HG03060 (cell line): ENCODE results near the gene RHOBTB3.
"Not testable (repeated sequence)": the region's sequence is repeated elsewhere in the genome, so short reads cannot be mapped to it uniquely, and the experiment has no call there.

Experiments used
- ATAC-seq: cut with Tn5 transposase; IDR thresholded peaks from one replicate; pipeline ENCODE4 v1.9.1; 2021; ENCODE audit warnings: low read depth, moderate number of reproducible peaks; ENCODE audit not compliant: unreplicated experiment

Gene RHOBTB3

GRCh38 chr5:95797301-95797700 lies 66.2 kb downstream of the RHOBTB3 start:
- ATAC-seq, result no peak

- no peak for ATAC-seq
Measured at GRCh38 chr5:95798048-95798447, 66.9 kb downstream of the RHOBTB3 start.

- ATAC-seq, result no peak
Measured at GRCh38 chr5:95798545-95798944, 67.4 kb downstream of the RHOBTB3 start.

- ATAC-seq, result no peak
Measured at GRCh38 chr5:95799191-95799835, 68.2 kb downstream of the RHOBTB3 start.

- ATAC-seq, result no peak
Measured at GRCh38 chr5:95800553-95800952, 69.4 kb downstream of the RHOBTB3 start.

DNA sequence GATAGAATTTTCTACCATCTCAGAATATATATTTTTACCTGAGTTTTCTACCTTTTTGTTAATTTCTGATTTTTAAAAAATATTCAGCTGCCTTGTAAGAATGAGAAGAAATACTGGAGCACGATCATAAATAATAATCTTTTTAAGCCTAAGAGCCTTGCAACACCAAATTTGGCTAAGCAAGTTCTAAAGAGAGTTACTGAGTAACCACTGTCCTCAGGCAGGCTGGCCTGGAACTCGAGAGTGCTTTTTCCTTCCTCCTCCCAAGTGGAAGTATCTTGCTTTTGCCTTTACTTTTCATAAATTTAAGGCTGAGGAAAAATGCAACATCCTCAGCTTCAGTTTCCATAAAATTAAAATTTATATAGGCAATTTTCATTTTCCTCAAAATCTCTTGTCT lies 70.4 kb downstream of the RHOBTB3 start:
- no peak for ATAC-seq

DNA sequence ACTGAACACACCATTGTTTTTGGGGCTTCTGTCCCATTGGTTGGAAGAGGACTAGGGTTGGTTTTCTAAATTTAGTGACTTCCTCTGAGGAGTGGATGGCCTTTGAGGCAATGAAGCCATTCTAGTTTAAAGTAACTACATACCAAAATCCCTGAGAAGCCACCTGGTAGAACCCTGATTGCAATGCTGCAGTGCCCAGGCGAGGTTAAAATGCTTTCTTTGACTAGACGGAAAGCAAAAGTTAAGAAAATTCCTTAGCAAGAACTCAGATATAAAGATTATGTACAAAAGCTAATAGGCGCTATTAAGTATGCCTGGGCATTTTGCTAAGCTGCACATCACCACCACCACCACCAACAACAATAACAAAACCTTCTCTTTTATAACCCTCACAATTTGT lies 70.8 kb downstream of the RHOBTB3 start:
- ATAC-seq, result no peak

DNA sequence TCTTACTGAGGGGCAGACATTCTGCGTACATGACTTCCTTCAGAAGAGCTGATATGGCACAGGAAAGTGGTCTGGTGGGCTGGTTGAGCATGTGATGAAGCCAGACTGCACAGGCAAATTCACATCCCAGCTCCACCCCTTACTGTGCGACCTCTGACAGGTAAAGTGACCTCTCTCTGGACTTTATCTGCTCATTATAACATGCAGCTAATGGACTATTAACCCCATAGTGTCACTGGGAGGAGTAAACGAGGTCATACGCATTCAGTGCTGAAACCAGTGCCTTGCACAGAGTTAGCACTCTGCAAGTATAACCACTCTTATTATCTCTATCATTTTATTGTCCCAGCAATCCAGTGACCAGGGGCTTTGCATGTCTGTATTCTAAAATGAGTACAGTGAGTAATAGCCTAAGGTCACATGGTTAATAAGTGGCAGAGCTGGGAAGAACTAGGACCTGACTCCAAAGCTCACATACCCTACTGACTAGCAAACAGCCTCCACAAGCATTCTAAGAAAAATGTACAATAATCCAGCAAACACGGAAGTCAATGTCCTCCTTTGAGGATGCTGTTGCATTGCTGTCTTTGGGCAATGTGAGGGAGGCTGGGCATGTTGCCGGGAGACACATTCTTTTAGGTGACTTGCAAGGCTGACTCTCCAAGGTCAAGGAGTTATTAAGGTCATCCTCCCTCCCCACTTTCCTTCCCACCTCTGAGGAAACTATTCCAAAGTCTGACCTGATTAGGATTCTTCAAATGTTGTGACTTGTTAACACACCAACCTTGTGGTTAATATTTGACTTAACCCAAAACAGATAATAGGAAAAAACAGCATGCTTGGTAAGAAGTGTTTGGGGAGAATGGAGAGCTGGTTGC lies 72.4 kb downstream of the RHOBTB3 start:
- ATAC-seq, result no peak

DNA sequence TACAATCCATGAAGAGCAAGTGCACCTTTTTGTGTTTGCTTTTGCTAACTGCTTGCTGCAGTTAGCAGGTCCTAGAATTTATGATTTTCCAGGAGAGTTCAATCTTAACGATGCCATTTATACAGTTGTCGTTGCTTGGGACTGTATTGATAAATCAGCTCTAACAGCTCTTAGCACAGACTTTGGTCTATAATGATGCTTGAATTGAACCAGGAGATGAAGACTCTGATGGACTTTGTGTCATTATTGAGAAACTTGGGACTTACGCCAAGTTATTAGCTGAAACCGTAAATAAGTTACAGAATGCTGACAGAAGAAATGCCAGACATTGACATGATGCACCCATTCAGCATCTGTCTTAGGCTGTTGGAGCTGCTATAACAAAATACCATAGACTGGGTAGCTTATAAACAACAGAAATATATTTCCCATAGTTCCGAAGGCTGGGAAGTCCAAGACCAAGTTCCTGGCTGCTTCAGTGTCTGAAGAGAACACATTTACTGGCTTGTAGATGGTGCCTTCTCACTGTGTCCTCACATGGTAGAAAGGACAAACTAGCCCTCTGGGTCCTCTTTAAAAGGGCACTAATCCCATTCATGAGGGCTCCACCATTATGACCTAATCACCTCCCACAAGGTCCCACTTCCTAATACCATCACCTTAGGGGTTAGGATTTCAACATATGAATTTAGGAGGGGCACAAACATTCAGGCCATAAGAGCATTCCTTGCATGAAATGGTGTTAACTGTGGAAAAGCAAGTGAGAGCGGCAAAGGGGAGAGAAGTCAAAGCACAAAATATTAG lies 73.8 kb downstream of the RHOBTB3 start:
- ATAC-seq, result no peak

- ATAC-seq, result no peak
Measured at GRCh38 chr5:95806687-95807086, 75.6 kb downstream of the RHOBTB3 start.

- no peak for ATAC-seq
Measured at GRCh38 chr5:95808013-95808685, 77.0 kb downstream of the RHOBTB3 start.

DNA sequence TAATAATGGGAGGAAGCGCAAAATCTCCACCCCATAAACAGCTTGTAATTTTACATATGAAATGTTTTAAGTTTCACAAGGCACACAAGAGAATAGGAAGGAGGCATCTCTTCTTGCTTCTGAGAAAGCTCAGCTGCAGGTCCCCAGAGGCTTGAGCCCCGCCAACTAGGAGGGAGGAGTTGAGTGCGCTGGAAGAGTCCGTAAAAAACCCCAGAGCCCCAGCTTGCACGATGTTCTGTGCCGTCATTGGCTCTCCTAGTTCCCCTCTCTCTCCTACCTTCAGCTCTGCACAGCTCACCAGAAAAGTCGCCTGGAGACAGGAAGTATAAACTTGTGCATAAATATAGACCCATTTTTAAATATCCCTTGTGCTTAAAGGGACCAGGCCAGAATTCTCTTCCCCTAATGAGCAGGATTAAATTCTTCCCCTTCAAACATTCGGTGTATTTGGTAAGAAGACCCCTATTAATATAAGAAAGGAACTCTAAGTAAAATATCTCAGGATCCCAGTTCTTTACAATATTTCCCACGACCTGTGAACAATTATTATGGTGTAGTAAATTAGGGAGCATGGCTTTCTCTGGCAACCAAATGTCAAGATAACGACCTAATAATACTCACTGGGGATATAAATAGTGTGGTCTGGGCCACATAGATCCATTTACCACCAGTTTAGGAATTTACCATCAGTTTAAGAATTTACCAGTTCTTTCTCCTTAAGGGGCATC lies 77.7 kb downstream of the RHOBTB3 start:
- ATAC-seq, result peak; percentile 99

DNA sequence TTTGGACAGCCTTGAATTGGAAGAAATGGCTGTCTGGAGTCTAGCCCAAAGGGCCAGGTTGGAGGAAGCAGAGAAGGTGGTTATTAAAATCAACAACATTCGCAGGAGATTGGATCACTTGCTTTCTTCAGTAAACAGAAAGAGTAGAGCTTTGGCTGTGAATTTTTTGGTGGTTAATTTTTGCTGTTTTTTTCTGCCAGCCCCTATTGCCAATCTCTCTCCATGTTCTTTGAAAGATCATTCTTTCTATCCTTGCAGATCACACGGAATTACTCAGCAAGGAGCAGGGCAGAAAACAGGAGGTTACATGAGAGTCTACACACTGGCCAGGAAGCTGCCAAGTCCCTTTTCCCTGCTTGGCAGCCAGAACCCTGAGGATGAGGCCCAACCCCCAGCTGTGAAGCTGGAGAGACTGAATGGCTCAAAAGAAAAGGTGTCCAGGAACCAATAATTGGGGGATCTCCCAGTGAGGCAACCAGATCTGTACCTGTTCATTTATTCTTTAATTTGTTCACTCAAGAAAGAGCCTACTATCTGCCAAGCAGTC lies 78.4 kb downstream of the RHOBTB3 start:
- no peak for ATAC-seq

- ATAC-seq, result no peak
Measured at GRCh38 chr5:95810305-95811125, 79.4 kb downstream of the RHOBTB3 start.

GRCh38 chr5:95811126-95811423 lies 79.9 kb downstream of the RHOBTB3 start:
- ATAC-seq, result not testable (repeated sequence)

DNA sequence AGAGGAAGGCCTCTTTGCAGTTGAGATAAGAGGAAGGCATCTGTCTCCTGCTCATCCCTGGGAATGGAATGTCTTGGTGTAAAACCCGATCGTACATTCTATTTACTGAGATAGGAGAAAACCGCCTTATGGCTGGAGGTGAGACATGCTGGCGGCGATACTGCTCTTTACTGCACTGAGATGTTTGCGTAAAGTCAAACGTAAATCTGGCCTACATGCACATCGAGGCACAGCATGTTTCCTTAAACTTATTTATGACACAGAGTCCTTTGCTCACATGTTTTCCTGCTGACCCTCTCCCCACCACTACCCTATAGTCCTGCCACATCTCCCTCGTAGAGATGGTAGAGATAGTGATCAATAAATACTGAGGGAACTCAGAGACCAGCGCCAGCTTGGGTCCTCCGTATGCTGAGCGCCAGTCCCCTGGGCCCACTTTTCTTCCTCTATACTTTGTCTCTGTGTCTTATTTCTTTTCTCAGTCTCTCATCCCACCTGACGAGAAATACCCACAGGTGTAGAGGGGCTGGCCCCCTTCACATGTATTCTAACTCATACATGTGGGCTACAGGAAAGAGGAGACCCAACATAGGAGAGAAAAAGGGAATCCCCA lies 80.4 kb downstream of the RHOBTB3 start:
- ATAC-seq, result not testable (repeated sequence)

DNA sequence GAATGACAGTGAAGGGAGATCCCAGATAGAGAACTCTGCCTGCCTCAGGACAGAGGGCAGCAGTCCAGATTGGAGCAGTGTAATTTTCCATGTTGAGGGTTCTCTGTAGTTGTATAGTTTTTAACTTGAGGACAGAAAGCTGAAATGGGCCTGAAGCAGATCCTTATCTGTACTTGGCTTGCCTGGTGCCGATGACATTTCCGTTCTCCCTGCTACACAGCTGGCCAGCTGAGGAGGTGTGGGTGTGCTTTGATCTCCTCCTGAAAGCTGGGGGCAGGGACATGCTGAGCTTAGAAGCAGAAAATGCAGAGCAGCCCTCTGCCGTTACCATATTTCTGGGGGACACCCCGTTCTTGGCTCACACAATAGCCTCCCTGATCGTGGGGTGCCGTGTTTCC lies 80.9 kb downstream of the RHOBTB3 start:
- no peak for ATAC-seq

GRCh38 chr5:95813035-95813434 lies 81.9 kb downstream of the RHOBTB3 start:
- not testable (repeated sequence) for ATAC-seq
